Measurements from ENCODE around the gene TYW3.

The TYW3 gene

DNA sequence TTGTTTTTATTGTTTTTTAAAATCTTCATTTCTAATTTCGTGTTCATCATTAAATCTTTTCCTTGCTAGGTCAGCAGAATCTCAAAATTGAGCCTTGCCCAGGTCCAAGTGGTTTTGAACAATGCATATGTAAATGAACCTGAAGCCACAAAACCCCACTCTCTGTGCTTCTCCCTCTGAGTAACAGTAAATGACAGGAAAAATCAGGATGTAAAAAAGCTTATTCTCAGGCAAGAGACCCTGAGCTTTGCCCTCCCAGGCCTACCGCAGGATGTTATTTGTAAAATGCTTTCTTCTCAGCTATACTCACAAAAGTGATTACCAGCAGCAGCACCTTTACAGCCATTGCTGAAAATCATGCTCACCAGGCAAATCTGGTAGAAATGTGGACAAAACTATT lies 47.6 kb downstream of the TYW3 start:
- DNase-seq (ENCODE audit: low read depth in 2 of 2, low spot score in 1 of 2): no peak

DNA sequence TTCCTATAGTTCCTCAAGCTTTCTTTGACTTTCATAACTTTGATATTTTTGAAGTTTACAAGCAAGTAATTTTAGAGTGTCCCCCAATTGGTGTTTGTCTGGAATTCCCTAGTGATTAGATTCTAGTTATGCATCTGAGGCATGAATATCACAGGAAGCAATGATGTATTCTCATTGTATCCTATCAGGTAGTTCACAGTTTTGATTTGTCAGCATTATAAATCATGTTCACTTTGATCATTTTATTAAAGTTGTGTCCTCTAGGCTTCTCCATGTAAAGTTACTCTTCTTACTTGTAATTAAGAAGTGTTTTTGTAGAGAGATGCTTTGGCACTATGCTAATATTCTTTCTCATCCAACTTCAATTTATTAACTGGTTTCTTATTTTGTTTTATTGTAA lies 53.0 kb downstream of the TYW3 start:
- DNase-seq (ENCODE audit: low read depth in 2 of 2, low spot score in 1 of 2): no peak

GRCh38 chr1:74790453-74790852 lies 57.5 kb downstream of the TYW3 start:
- no peak for DNase-seq (ENCODE audit: low read depth in 2 of 2, low spot score in 1 of 2)

- DNase-seq (ENCODE audit: low read depth in 2 of 2, low spot score in 1 of 2): no peak
Measured at GRCh38 chr1:74791491-74791890, 58.5 kb downstream of the TYW3 start.

GRCh38 chr1:74799119-74799657 lies 66.2 kb downstream of the TYW3 start:
- DNase-seq (ENCODE audit: low read depth in 2 of 2, low spot score in 1 of 2): no peak

- DNase-seq (ENCODE audit: low read depth in 2 of 2, low spot score in 1 of 2): no peak
Measured at GRCh38 chr1:74811436-74812179, 78.7 kb downstream of the TYW3 start.

GRCh38 chr1:74812180-74812541 lies 79.2 kb downstream of the TYW3 start:
- DNase-seq (ENCODE audit: low read depth in 2 of 2, low spot score in 1 of 2): no peak

All from stimulated activated CD8-positive, alpha-beta memory T cell treated with anti-CD3 and anti-CD28 coated beads, Interleukin-4, amount 100 ng/mL, for 4 hours (primary cell).